Hippocampal formation (tissue), 2 donors: ENCODE data around the gene NUP43.
"Not testable (repeated sequence)": the region's sequence is repeated elsewhere in the genome, so short reads cannot be mapped to it uniquely, and the experiment has no call there.

Experiments used
- DNase-seq, 2 donors: peaks; one replicate each; lab custom pipeline; 2025; lab: John Stamatoyannopoulos, UW

Gene NUP43

GRCh38 chr6:149749082-149749593, 2.8 kb upstream of the NUP43 start:
- DNase-seq = not testable (repeated sequence)

DNA sequence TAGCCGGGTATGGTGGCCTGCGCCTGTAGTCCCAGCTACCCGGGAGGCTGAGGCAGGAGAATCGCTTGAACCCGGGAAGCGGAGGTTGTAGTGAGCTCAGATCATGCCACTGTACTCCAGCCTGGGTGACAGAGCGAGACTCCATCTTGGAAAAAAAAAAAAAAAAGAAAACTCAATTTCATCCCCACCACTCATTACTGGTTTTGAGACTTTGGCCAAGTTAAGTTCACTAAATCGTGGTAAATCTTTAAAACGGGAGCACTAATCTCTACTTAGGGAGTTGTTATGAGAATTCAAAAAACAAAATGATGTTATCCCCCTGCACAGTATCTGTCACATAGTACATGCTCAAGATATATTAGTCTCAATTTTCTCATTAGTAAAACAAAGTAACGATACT, 1.1 kb downstream of the NUP43 start:
- DNase-seq = not testable (repeated sequence)

- no peak for DNase-seq
These were observed 11.4 kb downstream of the NUP43 start for GRCh38 chr6:149734915-149735314.

DNA sequence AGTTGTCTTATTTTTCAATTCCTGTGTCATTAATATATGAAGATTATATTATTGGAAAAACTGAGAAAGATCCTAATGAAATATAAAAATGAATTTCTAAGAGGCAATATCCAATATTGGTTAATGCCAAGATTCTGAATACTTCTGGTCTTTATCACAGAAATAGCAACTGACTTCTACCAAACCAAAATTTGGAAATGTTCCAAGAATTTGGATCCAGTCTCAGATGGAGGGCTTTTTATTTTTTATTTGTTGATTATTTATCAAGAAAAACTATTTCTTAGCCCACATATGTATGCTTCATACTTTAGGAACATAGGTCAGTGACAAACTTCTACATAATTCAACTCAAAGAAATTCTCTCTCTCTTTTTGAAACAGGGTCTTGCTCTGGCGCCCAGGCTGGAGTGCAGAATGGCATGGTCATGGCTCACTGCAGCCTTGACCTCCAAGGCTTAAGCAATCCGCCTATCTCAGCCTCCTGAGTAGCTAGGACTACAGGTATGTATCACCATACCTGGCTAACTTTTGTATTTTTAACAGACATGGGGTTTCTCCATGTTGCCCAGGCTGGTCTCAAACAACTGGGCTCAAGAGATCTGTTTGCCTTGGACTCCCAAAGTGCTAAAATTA, 13.1 kb downstream of the NUP43 start:
- no peak for DNase-seq

DNA sequence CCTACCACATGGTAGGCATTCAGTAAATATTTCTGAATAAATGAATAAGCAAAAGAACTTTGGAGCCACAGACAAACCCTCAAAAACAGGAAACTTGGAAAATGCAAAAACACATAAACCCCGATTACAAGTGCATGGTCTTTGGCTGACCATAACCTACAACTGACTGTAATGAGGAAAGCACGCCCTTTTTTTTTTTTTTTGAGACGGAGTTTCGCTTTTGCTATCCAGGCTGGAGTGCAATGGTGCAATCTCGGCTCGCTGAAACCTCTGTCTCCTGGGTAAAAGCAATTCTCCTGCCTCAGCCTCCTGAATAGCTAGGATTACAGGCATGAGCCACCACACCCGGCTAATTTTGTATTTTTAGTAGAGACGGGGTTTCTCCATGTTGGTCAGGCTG, 16.5 kb downstream of the NUP43 start:
- DNase-seq = no peak

DNA sequence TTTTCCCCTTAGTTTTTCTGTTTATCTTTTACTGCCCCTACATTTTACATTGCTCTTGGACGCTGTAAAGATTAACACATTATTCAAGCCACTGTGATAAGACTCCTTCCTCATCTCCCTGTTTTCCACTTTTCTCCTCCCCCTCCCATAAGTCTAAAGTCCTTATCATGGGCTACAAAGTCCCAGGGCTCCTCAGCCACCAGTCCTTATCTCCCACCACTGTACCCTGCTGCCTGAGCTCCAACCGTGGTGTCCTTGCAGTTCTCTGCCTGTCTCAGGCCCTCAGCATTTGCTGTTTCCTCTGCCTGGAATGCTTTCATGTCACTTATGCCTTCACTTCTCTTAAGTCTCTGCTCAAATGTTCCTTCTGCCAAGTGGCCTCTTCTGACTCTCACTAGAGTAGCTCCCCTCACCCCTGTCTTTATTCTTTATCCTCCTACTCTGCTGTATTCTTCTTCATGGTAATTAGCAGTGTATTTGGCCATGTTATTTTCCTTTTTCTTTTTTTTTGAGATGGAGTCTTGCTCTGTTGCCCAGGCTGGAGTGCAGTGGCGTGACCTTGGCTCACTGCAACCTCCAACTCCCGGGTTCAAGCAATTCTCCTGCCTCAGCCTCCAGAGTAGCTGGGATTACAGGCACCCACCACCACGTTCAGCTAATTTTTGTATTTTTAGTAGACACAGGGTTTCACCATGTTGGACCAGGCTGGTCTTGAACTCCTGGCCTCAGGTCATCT, 17.7 kb downstream of the NUP43 start:
- no peak for DNase-seq

DNA sequence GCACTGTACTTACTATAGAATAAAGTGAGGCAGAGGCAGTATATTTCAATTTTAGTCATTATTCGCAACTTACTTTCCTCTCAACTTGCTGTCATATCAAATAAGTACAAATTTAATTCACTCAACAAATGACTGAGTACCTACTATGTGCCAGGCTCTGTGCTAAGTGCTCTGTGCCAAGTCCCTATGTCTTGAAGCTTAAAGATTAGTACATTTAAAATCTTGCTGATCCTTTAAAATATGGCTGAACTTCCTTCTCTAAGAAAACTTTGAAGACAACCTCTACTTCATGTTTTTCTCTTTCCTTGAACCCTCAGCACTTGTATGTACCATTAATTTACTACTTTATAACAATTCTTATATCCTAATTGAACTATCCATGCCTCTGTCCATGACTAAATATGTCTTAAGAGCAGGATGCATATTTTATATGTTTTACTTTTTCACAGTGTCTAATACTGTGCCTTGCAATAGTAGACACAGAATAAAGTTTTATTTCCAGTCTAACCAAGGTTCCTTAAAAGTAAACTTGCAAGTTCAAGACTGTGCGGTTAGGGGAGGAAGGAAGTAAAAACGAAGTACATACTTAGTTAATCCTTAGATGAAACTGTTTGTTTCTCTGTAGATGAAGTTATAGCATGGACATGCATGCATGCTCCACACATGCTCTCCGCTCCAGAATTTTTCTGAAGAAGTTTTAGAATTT, 18.4 kb downstream of the NUP43 start:
- peak in 1 of 2 donors; percentile 12 for DNase-seq

GRCh38 chr6:149725785-149726184, 20.5 kb downstream of the NUP43 start:
- no peak for DNase-seq

GRCh38 chr6:149723771-149724417, 22.4 kb downstream of the NUP43 start:
- peak; percentile 50 to 88 for DNase-seq

DNA sequence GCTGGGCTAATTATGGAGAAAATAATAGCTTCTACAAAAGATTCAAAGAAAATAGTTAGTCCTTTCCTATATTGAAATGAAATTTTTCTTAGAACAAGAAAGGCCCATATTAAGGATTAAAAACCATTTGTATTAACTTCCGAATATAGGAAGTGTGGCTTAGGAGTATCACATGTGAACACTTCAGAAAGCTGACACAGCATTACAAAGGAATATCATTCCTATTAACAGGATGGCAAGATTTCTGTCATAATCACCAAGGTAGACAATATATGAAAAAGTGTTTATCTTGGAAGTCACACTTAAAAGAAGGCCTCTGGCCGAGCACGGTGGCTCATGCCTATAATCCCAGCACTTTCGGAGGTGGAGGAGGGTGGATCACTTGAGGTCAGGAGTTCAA, 23.1 kb downstream of the NUP43 start:
- DNase-seq = no peak

GRCh38 chr6:149719531-149719930, 26.8 kb downstream of the NUP43 start:
- no peak for DNase-seq

DNA sequence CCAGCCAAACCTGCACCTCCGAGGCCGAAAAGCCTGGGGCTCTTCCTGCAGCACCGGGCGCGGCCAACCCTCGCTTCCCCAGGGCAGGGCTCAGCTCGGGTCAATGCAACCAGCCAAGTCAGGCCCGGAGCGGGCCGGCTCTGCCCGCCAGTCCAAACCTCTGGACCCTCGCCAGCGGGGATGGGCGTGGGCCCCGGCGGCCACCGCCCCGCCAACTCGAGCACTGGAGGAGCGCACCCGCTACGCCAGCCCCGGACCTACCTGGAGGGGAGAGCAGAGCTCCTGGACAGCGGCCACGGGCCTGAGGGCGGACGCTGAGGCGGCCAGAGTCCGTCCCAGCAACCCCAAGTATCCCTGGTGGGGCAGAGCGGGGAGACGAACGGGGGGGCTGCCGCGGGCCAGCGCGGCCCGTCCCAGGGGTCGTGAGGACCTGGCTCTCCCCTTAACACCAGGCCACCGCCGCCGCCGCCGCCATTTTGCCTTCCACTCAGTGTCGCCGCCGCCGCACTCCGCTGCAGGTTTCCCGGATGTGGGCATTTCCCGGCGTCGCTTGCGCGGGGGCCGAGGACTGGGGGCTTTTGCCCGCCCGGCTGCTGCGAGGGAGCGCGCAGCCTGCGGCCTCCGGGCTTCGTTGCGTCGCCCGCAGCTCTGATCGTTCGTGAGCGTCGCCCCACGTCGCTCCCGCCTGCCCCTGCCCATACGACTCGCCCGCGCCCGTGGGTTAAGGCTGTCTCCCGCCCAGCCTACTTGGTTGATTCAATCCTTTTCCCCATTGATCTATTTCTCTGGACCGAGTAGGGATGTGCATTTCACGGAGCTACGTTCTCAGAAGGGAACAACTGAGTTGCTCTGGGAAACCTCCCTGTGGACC, 28.5 kb downstream of the NUP43 start, which contains the start of gene LATS1:
Gene LATS1, minus strand, starts transcription at position 514 of the 871 bp plus-strand sequence. CDS start 15,975 bp downstream, outside the sequence.
- peak; percentile 68 to 86 for DNase-seq

- no peak for DNase-seq
These were observed 29.1 kb downstream of the NUP43 start for GRCh38 chr6:149717255-149717587.

- no peak for DNase-seq
These were observed 30.0 kb downstream of the NUP43 start for GRCh38 chr6:149716181-149716963.

DNA sequence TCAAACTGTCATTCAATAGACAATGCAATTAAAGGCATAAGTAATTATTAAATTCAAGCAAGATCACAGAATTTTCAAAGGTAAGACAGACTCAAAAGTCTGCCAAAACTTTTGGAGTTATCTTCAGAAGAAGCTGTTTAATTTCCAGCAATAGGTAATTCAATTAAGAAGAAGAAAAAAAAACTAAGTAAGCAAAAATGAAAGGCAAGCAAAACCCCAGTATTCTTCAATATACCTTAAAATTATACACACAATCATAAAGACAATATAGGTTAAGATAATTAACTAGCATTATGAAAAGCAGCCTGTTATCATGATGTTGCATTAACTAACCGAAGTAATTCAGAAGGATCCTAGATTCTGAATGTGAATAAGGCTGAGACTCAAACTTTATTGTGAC, 31.9 kb downstream of the NUP43 start:
- no peak for DNase-seq

GRCh38 chr6:149711711-149712110, 34.6 kb downstream of the NUP43 start:
- DNase-seq = no peak

GRCh38 chr6:149701714-149702113, 44.6 kb downstream of the NUP43 start:
- no peak for DNase-seq

GRCh38 chr6:149699150-149699549, 47.2 kb downstream of the NUP43 start:
- no peak for DNase-seq

GRCh38 chr6:149698175-149698574, 48.2 kb downstream of the NUP43 start:
- no peak for DNase-seq

- no peak for DNase-seq
These were observed 49.4 kb downstream of the NUP43 start for GRCh38 chr6:149696901-149697300.
